ENCODE results near the gene C1orf232. TPM values are rescaled to one million over a fixed set of nuclear protein-coding genes. Genes with fewer than 3 reads are reported as not detected.

Gene C1orf232
- total RNA-seq, 2 donors from 2014 or later, result not detected

DNA sequence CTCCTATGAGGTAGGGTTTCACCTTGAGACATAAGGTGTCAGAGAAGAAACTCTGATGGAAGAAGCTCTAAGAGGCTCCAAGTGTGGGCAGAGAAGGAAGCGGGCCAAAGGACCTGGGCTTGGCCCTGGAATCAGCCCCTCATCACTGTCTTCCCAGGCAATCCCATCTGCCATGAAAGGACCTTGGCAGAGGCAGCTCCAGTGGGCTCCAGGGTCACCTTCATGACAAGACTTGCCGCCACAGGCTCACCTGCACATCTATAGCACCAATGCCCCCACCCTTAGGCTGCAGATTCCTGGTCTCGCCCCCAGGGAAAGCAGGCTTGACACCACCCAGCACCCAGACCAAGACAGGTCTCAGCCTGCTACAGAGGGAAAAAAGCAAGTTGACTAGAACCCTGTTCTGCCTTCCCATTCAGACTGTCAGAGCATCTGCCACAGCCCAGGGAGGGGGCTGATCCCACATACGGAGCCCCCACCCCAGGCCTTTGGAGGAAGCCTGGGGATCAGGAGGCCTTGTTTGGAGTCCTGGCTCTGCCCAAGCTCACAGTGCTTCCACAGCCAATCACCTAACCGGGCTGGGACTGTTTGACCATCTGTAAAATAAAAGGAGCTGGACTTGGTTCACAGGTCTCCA is 10.4 kb downstream of the C1orf232 start:
- peaks cover 48% of the 10 kb centered on the region for H3K4me1 Mint-ChIP-seq
- no peak overlapping the region for H3K27ac ChIP-seq (ENCODE audit: low read depth, low read length)
- peaks cover 9% of the 10 kb centered on the region for H3K4me1 ChIP-seq (ENCODE audit: control insufficient read depth, insufficient read depth, low read length)

DNA sequence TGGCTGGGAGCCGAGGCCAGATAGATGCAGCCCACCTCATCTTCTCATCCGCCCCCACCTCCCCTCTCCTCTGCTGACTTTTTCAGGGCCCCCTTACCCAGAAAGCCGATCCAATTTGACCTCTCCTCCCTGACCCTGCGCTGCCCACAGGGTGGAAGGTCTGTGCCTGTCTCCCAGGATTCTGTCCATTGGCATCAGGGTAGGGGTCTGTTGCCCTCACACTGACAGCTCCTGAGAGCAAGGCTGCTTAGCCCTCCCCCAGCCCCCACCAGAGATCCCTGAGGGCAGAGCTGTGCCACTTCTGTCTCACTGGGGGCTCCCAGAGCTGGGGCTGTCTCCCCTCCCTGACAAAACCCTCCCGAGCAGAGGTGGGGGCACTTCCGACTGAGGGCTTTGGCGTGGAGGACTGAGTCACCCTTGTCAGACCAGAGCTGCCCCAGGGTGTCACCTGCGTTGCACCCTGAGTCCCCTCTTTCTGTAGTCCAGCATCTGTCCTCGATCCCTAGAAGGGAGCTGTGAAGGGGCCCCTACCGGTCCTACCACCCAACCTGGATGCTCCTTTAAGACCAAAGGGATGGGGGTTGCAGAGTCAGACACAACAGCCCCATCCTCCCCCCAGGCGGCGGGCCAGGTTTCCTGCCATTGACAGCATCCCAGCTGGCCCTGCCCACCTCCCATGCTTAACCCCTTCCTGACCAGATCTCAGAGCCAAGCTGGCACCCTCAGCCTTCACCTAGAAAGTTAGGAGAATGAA is 12.3 kb downstream of the C1orf232 start:
- Histone ChIP-seq H3K4me3 (ENCODE audit: low read length) (no peak overlapping the region), H3K9ac (ENCODE audit: extremely low read depth, low read length, poor library complexity, severe bottlenecking) (no peak overlapping the region), H3K4me1 (ENCODE audit: control insufficient read depth, insufficient read depth, low read length) (peaks cover 9% of the 10 kb centered on the region), H3K9me3 (ENCODE audit: control insufficient read depth, low read length) (no peaks in the 10 kb centered on the region), H3K27me3 (ENCODE audit: control insufficient read depth, insufficient read depth, low read length, poor library complexity, severe bottlenecking) (peaks cover 45% of the 10 kb centered on the region), H3K27ac (ENCODE audit: low read depth, low read length) (no peak overlapping the region), H3K36me3 (ENCODE audit: control insufficient read depth, insufficient read depth, low read length) (no peaks in the 10 kb centered on the region)
- Mint-ChIP-seq H3K36me3 (ENCODE audit: low read depth) (no peaks in the 10 kb centered on the region), H3K4me1 (peaks cover 45% of the 10 kb centered on the region), H3K9me3 (no peaks in the 10 kb centered on the region), H3K27me3 (ENCODE audit: insufficient read depth) (peaks cover 79% of the 10 kb centered on the region), H3K27ac (no peak overlapping the region), H3K4me3 (peak overlapping the region; percentile 28)
- DNase-seq, result peak; percentile 83
- TF ChIP-seq, protein P1, sequence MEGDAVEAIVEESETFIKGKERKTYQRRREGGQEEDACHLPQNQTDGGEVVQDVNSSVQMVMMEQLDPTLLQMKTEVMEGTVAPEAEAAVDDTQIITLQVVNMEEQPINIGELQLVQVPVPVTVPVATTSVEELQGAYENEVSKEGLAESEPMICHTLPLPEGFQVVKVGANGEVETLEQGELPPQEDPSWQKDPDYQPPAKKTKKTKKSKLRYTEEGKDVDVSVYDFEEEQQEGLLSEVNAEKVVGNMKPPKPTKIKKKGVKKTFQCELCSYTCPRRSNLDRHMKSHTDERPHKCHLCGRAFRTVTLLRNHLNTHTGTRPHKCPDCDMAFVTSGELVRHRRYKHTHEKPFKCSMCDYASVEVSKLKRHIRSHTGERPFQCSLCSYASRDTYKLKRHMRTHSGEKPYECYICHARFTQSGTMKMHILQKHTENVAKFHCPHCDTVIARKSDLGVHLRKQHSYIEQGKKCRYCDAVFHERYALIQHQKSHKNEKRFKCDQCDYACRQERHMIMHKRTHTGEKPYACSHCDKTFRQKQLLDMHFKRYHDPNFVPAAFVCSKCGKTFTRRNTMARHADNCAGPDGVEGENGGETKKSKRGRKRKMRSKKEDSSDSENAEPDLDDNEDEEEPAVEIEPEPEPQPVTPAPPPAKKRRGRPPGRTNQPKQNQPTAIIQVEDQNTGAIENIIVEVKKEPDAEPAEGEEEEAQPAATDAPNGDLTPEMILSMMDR (conservative IDR thresholded peaks at IDR 0.05), result no peak
- 20 to 26% methylated on average over 3 to 12 of the region's 12 CpGs for WGBS, 2 experiments (ENCODE audit: insufficient coverage in 1 of 2, insufficient read length in 1 of 2)

More for the DNA sequence above, 10.4 kb downstream of the C1orf232 start:
- TF ChIP-seq, protein P1 (conservative IDR thresholded peaks at IDR 0.05), result no peak
- H3K4me3 Mint-ChIP-seq, result peak overlapping the region; percentile 41
- Histone ChIP-seq H3K27me3 (ENCODE audit: control insufficient read depth, insufficient read depth, low read length, poor library complexity, severe bottlenecking) (peaks cover 59% of the 10 kb centered on the region), H3K36me3 (ENCODE audit: control insufficient read depth, insufficient read depth, low read length) (no peaks in the 10 kb centered on the region), H3K4me3 (ENCODE audit: low read length) (peak overlapping the region; percentile 26), H3K9me3 (ENCODE audit: control insufficient read depth, low read length) (no peaks in the 10 kb centered on the region), H3K9ac (ENCODE audit: extremely low read depth, low read length, poor library complexity, severe bottlenecking) (no peak overlapping the region)
- H3K9me3 Mint-ChIP-seq, result no peaks in the 10 kb centered on the region
- peak; percentile 52 for DNase-seq
- H3K27me3 Mint-ChIP-seq (ENCODE audit: insufficient read depth), result peaks cover 78% of the 10 kb centered on the region
- H3K36me3 Mint-ChIP-seq (ENCODE audit: low read depth), result no peaks in the 10 kb centered on the region
- H3K27ac Mint-ChIP-seq, result no peak overlapping the region
- WGBS, 2 experiments (ENCODE audit: insufficient coverage in 1 of 2, insufficient read length in 1 of 2), result 80 to 100% methylated on average over 1 to 5 of the region's 5 CpGs

DNA sequence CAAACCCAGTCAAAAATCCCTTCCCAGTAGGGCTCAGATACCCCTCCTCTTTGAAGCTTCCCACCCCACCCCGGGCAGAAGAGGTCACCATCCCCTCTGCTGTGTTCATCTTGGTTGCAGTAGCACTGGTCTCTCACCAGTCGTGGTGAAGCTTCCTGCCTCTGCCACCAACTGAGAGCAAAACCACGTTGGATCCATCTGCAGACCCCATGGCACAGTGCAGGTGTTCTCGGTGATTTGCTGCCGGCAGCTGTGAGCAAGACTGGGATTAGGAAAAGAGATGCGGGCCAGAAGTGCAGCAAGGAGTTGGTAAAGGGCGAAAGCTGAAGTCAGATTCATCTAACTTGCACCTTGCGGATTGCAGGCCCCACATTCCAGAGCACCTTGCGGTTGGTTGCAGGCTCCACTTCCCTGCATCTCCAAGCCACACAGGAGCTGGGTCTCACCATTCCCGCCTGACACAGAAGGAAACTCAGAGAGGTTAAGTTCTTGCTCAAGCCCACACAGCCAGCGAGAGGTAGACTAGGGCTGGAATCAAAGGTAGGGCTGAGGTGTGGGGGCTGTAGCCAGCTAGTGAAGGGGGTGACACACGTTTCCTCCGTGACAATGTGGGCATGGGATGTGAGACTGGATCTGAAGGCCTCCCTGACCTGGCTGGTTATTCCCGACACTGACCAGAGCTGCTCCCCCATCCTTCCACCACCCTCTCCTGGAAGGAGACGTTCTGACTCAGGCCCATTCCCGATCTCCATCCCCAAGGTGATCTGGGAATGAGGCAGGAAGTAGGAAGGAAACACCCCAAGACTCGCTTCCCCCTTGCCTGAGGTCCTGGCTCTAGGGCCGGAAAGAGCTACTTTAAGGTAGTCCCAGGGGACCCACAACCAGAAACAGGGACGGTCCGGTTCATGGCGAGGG is 13.1 kb downstream of the C1orf232 start:
- no peaks in the 10 kb centered on the region for H3K9me3 Mint-ChIP-seq
- Histone ChIP-seq H3K36me3 (ENCODE audit: control insufficient read depth, insufficient read depth, low read length) (no peaks in the 10 kb centered on the region), H3K27ac (ENCODE audit: low read depth, low read length) (no peak overlapping the region), H3K4me3 (ENCODE audit: low read length) (no peak overlapping the region), H3K9me3 (ENCODE audit: control insufficient read depth, low read length) (no peaks in the 10 kb centered on the region), H3K27me3 (ENCODE audit: control insufficient read depth, insufficient read depth, low read length, poor library complexity, severe bottlenecking) (peaks cover 37% of the 10 kb centered on the region), H3K4me1 (ENCODE audit: control insufficient read depth, insufficient read depth, low read length) (peaks cover 9% of the 10 kb centered on the region), H3K9ac (ENCODE audit: extremely low read depth, low read length, poor library complexity, severe bottlenecking) (no peak overlapping the region)
- H3K4me3 Mint-ChIP-seq, result peak overlapping the region; percentile 28
- TF ChIP-seq, protein P1 (conservative IDR thresholded peaks at IDR 0.05), result no peak
- 50 to 52% methylated on average over 12 to 21 of the region's 21 CpGs for WGBS, 2 experiments (ENCODE audit: insufficient coverage in 1 of 2, insufficient read length in 1 of 2)
- peak; percentile 68 for DNase-seq
- H3K27ac Mint-ChIP-seq, result no peak overlapping the region
- H3K36me3 Mint-ChIP-seq (ENCODE audit: low read depth), result no peaks in the 10 kb centered on the region
- peaks cover 79% of the 10 kb centered on the region for H3K27me3 Mint-ChIP-seq (ENCODE audit: insufficient read depth)
- peaks cover 43% of the 10 kb centered on the region for H3K4me1 Mint-ChIP-seq
